ENCODE results near the gene PPIF.

Gene PPIF

DNA sequence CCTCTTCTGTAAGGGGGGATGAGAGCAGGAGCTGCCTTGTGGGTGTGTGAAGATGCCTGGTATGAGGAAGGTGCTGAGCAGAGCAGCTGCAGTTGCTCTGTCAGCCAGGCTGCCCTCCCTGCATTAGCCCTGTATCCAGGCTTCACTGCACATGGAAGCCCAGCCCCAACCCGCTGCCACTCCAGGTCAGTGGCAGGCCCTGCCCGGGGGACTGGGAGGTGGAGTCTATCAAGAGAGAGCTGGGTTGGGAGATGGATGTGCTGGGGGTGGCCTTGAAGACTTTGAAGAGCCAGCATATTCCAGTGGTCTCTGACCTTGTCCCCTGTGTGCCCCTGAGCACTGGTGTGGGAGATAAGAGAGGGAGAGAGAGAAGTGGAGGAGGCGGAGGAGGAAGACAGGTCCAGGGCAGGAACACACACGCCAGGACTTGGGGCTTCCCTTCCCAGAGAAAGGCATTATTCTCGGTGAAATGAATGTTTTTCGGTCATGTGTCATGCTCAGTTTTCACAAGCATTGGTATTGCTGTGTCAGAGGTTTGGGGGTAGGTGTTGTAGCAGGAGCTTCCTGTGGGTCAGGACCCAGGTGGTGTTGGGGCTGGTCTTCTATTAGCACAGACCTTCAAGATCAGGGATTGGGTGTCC lies 2.6 kb downstream of the PPIF start:
- DNase-seq: no peak

DNA sequence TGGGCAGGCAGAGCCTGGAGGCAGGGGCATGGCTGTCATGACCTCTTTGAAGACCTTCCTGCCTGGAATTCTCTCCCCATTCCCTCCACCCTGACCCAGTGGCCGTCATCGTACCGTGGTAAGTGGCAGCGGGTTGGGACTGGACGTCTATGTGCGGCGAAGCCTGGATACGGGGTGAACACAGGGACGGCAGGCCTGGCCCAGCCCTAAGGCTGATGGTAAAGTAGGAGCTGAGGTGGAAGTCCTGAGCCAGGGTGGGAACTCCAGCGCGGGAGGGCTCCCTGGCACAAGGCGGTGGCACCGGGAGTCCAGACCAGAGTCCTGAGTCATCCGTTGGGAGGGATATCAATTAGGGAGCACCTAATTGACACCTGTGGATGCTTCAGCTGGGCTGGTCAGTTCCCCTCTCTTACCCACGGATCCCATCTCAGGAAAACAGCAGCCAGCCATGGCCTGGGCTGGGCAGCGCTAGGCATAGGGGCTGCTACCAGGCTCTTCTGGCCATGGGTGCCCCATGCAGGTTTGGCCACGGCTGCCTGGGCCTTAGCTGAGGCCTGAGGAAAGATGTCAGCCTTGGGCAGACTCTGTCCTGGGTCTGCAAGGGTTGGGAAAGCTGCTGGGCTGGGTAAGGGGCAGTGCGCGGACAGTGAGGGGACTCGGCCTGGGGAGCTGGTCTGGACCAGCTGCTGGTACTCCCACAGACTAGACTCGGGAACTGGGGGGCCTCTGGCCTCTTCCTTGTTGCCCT lies 3.3 kb downstream of the PPIF start:
- DNase-seq: no peak

DNA sequence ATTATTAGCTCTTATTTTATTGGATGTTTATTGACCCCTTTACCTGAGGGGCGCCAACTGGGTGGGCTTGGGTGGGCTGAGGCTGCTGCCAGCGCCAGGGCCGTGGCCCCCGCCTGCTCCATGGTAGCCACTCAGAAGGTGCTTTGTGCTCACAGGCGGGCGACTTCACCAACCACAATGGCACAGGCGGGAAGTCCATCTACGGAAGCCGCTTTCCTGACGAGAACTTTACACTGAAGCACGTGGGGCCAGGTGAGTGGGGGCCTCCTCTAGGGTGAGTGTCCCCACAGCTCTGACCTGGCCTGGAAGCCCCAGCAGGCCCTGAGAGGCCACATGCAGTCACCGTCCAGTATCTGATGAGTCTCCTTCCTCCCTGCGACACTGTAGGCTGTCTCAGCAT lies 4.1 kb downstream of the PPIF start:
- no peak for DNase-seq

DNA sequence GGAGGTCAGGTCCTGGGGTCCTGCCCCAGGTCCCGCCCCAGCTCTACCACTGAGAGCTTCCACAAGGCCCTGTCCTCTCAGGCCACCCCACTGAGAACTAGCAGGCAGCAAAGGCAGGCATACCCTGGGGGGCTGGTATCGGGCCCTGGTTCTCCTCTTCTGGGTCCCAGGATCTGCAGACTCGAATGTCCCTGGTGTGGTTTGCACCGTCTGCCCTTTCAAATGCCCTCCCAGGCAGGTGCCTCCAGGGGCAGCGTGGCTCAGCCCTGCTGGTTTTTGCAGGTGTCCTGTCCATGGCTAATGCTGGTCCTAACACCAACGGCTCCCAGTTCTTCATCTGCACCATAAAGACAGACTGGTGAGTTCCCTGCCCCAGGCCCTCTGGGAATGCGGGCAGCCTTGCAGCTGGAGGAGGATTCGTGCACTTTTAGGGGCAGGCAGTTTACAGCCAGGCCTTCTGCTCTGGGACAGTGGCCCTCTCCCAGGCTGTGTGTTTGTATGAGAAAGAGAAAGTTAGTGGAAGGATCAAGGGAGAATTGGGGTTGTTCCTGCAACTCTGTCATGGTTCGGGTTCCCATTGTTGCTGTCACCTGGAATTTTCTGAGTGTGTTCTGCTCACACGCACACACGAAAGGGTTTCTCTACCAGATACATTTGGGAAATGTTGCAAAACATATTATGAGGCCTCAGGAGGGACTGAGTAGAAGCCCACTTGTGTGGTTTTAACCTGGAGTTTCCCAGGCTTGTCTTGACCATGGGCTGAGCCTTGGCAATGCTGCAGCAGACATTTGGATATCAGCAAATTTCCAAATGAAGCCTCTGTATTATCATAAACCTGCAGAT lies 5.0 kb downstream of the PPIF start:
- DNase-seq: no peak

DNA sequence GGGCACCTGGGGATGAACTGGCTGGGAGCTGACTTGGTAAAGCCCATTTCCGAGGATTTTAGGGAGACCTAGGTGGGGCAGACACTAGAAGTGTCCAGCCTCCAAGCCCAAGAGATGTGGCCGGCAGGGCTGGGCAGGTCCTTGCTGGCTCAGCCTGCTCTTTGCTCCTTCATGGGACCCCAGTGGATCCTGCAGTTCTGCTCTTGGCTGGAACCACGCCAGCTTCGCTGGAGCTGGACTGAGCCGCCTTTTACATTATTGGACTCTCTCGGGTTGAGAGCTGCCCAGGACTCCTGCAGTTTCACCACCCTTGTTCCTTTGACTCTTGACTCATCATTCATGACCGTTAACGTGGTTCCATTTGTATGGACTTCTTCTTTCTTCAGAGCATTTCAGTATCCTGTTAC lies 5.7 kb downstream of the PPIF start:
- no peak for DNase-seq

DNA sequence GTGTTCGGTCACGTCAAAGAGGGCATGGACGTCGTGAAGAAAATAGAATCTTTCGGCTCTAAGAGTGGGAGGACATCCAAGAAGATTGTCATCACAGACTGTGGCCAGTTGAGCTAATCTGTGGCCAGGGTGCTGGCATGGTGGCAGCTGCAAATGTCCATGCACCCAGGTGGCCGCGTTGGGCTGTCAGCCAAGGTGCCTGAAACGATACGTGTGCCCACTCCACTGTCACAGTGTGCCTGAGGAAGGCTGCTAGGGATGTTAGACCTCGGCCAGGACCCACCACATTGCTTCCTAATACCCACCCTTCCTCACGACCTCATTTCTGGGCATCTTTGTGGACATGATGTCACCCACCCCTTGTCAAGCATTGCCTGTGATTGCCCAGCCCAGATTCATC lies 6.5 kb downstream of the PPIF start:
- DNase-seq: no peak

DNA sequence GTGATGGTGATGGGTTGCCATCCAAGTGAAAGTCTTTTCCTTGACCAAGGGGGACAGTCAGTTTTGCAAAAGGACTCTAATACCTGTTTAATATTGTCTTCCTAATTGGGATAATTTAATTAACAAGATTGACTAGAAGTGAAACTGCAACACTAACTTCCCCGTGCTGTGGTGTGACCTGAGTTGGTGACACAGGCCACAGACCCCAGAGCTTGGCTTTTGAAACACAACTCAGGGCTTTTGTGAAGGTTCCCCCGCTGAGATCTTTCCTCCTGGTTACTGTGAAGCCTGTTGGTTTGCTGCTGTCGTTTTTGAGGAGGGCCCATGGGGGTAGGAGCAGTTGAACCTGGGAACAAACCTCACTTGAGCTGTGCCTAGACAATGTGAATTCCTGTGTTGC lies 6.9 kb downstream of the PPIF start:
- DNase-seq: no peak

DNA sequence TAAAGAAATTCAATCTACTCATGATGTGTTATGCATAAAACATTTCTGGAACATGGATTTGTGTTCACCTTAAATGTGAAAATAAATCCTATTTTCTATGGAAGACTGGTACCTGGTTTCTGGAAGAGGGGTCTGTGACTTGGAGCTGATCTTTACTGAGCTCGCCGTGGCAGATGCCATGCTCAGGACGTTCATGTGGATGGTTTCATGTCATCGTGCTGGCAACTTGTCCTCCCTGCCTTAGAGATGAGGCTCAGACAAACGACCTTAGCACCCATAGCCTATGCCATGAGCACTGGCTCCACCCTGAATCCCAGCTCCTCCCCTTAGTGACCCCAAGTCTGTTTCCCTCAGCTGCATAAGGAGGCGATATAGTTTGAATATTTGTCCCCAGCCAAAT lies 7.3 kb downstream of the PPIF start:
- DNase-seq: no peak

DNA sequence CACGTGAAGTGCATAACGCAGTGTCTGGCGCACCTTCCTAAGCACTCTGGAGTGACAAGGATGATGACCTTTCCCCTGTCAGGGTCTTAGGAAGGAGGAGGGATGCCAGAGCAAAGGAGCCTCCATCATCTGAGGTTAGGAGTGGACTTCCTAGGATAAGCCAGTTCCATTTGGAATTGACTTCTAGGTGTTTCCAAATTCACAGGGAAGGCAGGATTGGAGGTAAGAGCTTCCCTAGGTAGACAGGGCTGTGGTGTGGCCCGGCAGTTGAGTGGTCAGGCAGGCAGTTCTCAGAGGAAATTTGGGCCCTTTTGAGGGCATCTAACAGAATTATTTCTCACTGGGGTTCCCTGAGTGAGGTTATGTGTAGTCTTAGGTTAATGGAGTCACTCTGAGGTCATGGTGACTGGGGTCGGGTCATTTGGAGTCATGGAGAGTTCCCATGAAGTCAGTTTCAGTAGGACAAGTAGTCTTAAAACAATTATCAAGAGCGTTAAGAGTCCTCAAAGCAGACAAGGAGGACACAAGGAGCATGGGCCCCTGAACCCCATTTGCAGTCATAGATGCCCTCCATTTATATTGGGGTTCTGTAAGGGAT lies 8.2 kb downstream of the PPIF start:
- no peak for DNase-seq

DNA sequence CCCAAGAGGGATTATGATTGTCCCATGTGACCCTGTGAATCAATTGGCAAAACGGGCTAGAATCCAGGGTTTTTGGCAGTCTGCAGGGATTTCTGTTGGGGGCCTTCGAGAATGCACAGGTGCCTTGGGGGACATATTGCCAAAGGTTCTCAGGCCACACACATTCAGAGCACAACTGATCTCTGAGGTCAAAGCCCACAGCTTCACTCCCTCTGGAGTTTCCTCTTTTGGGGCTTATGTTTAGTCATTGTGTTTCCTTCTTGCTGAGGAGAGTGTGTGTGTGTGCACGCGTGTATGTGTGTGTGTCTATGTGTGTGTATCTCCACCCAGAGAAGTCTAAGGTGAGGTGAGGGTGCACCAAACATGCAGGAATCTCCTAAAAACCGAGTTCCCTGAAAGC lies 8.8 kb downstream of the PPIF start:
- DNase-seq: no peak

DNA sequence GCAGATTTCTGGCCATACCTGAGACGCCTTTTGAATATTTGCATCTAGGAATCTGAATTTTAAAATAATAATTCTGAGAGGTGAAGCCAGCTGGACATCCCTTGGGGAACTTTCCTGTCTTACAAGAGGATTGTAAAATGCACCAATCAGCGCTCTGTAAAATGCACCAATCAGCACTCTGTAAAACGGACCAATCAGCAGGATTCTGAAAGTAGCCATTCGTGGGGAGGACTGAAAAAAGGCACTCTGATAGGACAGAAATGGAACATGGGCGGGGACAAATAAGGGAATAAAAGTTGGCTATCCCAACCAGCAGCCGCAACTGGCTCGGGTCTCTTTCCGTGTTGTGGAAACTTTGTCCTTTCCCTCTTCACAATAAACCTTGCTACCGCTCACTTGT lies 9.9 kb downstream of the PPIF start:
- DNase-seq: no peak

DNA sequence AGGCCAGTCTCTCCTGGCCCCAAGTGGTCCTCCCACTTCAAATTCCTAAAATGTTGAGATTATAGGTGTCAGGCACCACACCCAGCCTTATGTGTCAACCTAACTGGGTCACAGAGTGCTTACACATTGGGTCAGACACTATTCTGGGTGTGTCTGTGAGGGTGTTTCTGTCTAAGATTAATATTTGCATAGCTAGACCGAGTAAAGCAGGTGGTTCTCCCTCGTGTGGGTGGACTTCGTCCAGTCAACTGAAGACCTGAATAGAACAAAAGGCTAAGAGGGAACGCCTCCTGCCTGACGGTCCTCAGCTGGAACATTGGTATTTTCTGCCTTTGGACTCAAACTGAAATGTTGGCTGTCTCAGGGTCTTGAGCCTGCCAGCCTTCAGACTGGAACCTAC lies 11.5 kb downstream of the PPIF start:
- no peak for DNase-seq

DNA sequence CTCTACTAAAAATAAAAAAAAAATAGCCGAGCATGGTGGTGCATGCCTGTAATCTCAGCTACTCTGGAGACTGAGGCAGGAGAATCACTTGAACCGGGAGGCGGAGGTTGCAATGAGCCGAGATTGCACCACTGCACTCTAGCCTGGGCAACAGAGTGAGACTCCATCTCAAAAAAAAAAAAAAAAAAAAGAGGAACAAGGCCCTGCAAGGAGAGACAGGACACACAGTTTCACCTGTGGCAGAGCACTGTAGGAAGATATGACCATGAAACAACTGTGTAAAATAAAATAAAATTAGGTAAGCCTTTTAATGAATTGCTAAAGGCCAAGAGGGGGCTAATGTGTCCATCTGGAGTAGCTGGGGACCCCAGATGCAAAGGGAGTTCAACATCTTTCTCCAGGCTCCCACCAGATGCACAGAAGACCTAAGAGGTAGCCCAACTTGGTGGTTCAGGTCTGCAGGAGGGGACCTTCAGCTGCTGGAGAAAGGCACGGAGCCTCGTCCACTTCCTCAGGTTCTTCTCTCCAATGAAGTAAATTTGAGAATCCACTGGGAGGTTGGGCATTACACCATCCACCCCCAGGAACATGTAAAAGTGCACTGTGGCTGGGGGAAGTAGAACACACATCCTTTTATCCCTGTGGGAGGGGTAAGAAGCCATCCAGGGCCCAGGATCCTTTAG lies 12.7 kb downstream of the PPIF start:
- no peak for DNase-seq

DNA sequence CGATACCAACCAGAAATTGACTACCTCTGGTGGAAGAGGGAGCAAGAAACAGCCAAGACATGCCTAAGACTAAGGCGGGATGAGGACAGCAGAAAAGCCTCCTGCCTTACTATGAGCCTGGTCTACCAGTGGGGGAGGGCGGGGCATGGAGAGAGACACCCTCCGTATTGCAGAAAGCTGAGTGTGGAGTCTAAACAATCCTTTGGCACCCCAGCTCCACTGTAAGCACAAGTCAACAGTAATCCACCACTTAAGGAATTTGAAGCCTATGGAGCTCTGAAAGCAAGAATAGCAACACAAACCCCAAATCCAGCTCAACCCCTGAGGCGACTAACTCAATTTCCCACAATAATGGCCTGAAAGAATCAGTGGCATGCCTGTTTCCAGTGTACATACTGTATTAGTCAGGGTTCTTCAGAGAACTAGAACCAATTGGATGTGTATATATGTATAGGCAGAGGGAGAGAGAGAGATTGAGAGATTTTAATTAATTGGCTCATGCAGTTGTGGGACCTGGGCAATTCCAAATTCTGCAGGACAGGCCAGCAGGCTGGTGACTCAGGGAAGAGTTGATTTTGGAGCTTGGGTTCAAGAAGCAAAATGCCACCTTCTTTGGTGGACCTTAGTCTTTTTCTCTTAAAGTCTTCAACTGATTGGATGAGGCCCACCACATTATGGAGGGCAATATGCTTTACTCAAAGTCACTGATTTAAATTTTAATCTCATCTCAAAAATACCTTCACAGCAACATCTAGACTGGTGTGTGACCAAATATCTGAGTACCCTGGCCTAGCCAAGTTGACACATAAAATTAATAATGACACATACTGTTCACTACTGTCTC lies 13.5 kb downstream of the PPIF start:
- DNase-seq: no peak

DNA sequence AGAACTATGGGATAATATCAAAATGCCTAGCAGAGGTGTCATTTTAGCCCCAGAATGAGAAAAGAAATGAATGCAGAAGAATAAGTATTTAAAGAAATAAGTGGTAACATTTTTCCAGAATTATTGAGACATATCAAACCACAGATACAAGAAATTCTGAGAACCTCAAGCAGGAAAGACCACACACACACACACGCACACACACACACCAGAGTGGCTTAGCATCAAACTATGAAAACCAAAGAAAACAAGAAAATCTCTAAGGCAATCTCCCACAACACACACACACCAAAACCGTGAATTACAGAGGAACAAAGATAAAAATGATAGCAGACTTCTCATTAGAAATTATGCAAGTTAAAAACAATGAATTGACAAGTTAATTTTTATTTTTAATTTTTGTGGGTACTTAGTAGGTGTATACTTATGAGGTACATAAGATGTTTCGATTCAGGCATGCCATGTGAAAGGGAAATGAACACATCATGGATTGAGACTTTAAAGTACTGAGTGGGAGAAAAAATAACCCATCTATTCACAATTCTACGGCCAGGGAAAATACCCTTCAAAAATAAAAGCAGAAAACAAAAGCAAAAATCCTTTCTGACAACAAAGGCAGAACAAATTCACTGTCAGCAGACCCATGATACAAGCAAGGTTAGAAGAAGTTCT lies 14.6 kb downstream of the PPIF start:
- no peak for DNase-seq

DNA sequence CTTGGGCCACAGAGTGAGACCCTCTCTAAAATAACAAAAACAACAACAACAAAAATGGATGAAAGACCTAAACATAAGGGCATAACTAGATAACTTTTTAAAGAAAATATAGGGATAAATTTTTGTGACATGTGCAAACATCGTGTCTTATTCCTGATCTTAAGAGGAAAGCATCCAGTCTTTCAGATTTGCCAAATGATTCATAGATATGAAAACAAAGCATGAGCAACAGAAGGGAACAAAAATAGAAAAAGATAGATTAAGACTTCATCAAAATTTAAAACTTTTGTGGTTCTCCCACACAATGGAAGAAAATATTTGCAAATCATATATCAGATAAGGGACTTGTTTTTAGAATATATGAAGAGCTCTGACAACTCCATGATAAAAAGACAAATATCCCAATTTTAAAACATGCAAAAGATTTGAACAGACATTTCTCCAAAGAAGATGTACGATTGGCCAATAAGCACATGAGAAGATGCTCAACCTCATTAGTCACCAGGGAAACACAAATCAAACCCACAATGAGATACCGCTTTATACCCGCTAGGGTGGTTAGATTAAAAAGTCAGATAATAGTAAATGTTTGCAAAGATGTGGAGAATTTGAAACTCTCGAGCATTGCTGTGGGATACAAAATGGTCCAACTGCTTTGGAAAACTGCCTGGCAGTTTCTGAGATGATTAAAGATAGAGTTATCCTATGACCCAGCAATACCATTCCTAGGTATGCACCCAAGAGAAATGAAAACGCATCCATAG lies 20.3 kb downstream of the PPIF start:
- no peak for DNase-seq

DNA sequence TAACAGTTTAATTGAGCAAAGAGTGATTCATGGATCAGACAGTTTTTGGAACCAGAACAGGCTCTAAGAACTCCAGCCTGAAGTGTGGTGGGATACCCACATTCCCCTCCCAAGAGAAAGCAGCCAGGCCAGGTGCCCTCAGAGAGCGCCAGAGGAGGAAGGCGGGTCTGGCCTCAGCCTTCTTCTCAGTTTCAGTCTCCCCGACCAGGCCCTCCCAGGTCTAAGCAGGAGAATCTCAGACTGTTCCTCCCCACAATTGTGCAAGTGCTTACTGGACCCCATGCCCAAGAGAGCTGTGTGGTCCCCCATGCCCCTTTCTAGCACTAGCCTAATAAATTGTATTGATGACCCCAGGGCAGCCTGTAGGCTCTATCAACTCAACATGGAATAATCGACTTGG lies 25.6 kb downstream of the PPIF start:
- DNase-seq: no peak

DNA sequence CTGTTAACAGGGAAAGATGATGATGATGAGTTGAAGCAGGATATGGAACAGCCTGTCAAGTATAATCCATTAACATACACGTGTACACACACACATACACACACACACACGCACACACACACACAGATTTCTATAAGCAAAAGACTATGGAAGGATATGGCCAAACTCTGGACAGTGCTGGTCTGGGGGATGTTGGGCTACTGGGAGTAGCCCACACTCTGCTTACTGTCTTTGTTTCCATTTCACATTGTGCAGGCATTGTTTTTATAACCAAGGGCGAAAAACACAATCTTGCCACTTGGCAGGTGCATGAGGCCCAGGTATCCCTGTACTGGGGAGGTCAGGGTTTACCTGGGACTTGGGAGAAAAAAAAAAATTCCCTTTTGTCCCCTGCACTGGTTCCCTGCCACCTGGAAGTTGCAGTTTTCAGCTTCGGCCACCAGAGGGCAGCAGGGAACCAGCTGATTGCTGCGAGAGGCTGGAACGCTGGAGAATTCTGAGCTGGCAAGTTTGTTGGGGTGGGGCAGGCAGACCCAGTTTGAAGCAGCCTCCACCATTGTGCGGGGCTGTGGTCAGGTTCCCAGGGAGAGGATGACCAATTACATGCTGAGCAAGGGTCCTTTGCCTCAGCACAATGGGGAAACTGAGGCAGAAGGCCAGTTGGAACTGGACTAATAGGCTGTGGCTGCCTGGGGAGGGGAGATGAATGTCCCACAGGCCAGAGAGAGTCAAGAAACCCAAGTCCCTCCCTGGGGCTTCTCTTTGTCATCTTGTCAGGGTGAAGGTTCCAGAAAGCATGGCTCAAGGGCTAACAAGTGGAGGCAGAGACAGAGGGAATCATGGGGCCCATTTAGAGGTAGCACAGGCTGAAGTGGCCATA lies 27.3 kb downstream of the PPIF start:
- peak; percentile 54 to 66 (median 64) for DNase-seq

DNA sequence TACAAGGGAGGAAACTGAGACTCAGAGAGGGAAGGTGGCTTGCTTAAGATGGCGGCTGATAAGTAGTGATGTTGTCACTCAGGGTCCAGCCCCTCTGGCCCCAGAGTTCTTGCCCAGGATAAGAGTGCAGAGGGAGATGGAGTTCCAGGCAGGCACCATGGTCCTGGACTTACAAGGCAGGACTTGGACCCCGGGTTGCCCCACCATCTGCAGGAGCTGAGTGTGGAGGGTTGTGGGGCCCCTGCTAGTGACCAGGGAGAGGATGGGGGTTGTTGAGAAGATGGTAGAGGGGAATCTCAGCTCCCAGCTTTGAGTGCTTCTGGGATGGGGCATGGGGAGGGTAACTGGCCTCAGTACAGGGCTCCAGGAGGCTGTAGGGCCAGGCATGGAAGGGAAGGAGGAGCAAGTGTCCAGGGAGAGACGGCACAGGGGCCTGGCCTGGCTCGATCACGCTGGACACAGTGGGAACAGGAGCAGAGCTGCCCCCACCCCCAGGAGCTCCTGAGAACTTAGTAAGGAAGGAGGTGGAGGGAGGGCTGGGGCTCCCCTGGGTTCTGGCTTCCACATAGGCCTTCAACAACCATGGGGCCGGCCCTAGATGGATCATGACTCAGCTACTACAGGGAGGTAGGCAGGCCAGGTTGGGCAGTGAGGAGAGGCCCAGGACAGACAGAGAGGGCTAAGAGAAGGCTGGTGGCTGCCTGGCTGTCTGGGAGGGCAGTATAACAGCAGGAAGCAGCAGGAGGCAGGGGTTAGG lies 28.2 kb downstream of the PPIF start:
- DNase-seq: no peak
